ENCODE measurements around the gene FKBP8. TPM values are rescaled to one million over a fixed set of nuclear protein-coding genes. Genes with fewer than 3 reads are reported as not detected.

The FKBP8 gene
- total RNA-seq, 2 experiments from 2014 or later, result 263 TPM

- Mint-ChIP-seq H3K36me3 (ENCODE audit: low read depth) (peaks cover 3% of the 10 kb centered on the region), H3K9me3 (no peaks in the 10 kb centered on the region), H3K4me1 (peaks cover 84% of the 10 kb centered on the region), H3K4me3 (peak overlapping the region; percentile 52), H3K27ac (peak overlapping the region; percentile 88), H3K27me3 (no peaks in the 10 kb centered on the region)
- CTCF ChIA-PET, result interaction anchor here (0.7 to 2.6 kb wide), 14 partner anchors 10 to 352 kb away, joined by 3 to 29 read pairs (median 4); partner anchors contain the start of genes ELL, KXD1, REX1BD and UBA52
- DNase-seq, result peak; percentile 75
- POLR2A ChIA-PET, result interaction anchor here (0.6 to 2.6 kb wide), 15 partner anchors 8 to 1312 kb away, joined by 3 to 38 read pairs (median 4); partner anchors contain the start of genes ELL, KXD1 and UBA52
Measured at GRCh38 chr19:18496167-18496979, 47.0 kb downstream of the FKBP8 start.

- Mint-ChIP-seq H3K4me3 (peak overlapping the region; percentile 52), H3K27me3 (no peaks in the 10 kb centered on the region), H3K27ac (peak overlapping the region; percentile 88), H3K36me3 (ENCODE audit: low read depth) (peaks cover 3% of the 10 kb centered on the region), H3K4me1 (peaks cover 76% of the 10 kb centered on the region), H3K9me3 (no peaks in the 10 kb centered on the region)
- CTCF ChIA-PET, result interaction anchor here (1.0 to 2.6 kb wide), 10 partner anchors 9 to 94 kb away, joined by 3 to 29 read pairs (median 6); partner anchors contain the start of genes ELL, KXD1 and REX1BD
- no peak for DNase-seq
- POLR2A ChIA-PET, result interaction anchor here (0.6 to 2.6 kb wide), 10 partner anchors 9 to 339 kb away, joined by 3 to 38 read pairs (median 3); partner anchors contain the start of genes ELL and KXD1
Measured at GRCh38 chr19:18495204-18495911, 48.0 kb downstream of the FKBP8 start.

GRCh38 chr19:18494267-18494607 lies 49.1 kb downstream of the FKBP8 start:
- no peak for DNase-seq
- Mint-ChIP-seq H3K4me3 (peak overlapping the region; percentile 32), H3K4me1 (peaks cover 67% of the 10 kb centered on the region), H3K27me3 (no peaks in the 10 kb centered on the region), H3K9me3 (no peaks in the 10 kb centered on the region), H3K27ac (peak overlapping the region; percentile 88), H3K36me3 (ENCODE audit: low read depth) (no peaks in the 10 kb centered on the region)
- CTCF ChIA-PET, result interaction anchor here (0.8 to 1.8 kb wide), 4 partner anchors 25 to 78 kb away, joined by 3 to 11 read pairs (median 4); partner anchors contain the start of gene UBA52
- POLR2A ChIA-PET, result interaction anchor here (1.0 to 2.7 kb wide), 5 partner anchors 12 to 340 kb away, joined by 3 to 12 read pairs (median 3); no protein-coding TSS in a partner anchor

- H3K4me1 Mint-ChIP-seq, result peaks cover 66% of the 10 kb centered on the region
- DNase-seq, result no peak
- peak overlapping the region; percentile 88 for H3K27ac Mint-ChIP-seq
- POLR2A ChIA-PET, result interaction anchor here (1.0 to 2.7 kb wide), 5 partner anchors 11 to 96 kb away, joined by 3 to 12 read pairs (median 4); partner anchors contain the start of gene ELL
- no peaks in the 10 kb centered on the region for H3K36me3 Mint-ChIP-seq (ENCODE audit: low read depth)
- CTCF ChIA-PET, result interaction anchor here (0.8 to 1.8 kb wide), 6 partner anchors 23 to 78 kb away, joined by 3 to 11 read pairs (median 4); partner anchors contain the start of gene UBA52
- peak overlapping the region; percentile 44 for H3K4me3 Mint-ChIP-seq
- no peaks in the 10 kb centered on the region for H3K9me3 Mint-ChIP-seq
- H3K27me3 Mint-ChIP-seq, result no peaks in the 10 kb centered on the region
Measured at GRCh38 chr19:18493440-18494266, 49.7 kb downstream of the FKBP8 start.

GRCh38 chr19:18491995-18492953 lies 51.1 kb downstream of the FKBP8 start:
- no peaks in the 10 kb centered on the region for H3K36me3 Mint-ChIP-seq (ENCODE audit: low read depth)
- ChIA-PET CTCF (interaction anchor here (1.1 to 1.6 kb wide), 3 partner anchors 22 to 97 kb away, joined by 3 to 4 read pairs (median 3); no protein-coding TSS in a partner anchor), POLR2A (interaction anchor here (0.6 to 2.7 kb wide), 3 partner anchors 14 to 211 kb away, joined by 3 to 12 read pairs (median 12); partner anchors contain the start of genes ELL and JUND)
- peaks cover 67% of the 10 kb centered on the region for H3K4me1 Mint-ChIP-seq
- H3K4me3 Mint-ChIP-seq, result no peak overlapping the region
- H3K9me3 Mint-ChIP-seq, result no peaks in the 10 kb centered on the region
- no peak overlapping the region for H3K27ac Mint-ChIP-seq
- no peaks in the 10 kb centered on the region for H3K27me3 Mint-ChIP-seq
- no peak for DNase-seq

GRCh38 chr19:18490728-18491127 lies 52.6 kb downstream of the FKBP8 start:
- H3K27me3 Mint-ChIP-seq, result no peaks in the 10 kb centered on the region
- H3K36me3 Mint-ChIP-seq (ENCODE audit: low read depth), result no peaks in the 10 kb centered on the region
- no peak overlapping the region for H3K4me3 Mint-ChIP-seq
- ChIA-PET POLR2A (interaction anchor here (1.1 kb wide), 1 partner anchor 16 kb away, joined by 3 read pairs; no protein-coding TSS in a partner anchor), CTCF (interaction anchor here (0.6 kb wide), 1 partner anchor 154 kb away, joined by 3 read pairs; no protein-coding TSS in a partner anchor)
- H3K9me3 Mint-ChIP-seq, result no peaks in the 10 kb centered on the region
- no peak overlapping the region for H3K27ac Mint-ChIP-seq
- peaks cover 67% of the 10 kb centered on the region for H3K4me1 Mint-ChIP-seq
- DNase-seq, result no peak

- ChIA-PET POLR2A (interaction anchor here (1.1 to 1.4 kb wide), 2 partner anchors 9 to 17 kb away, joined by 3 read pairs; no protein-coding TSS in a partner anchor), CTCF (interaction anchor here (0.6 to 1.1 kb wide), 2 partner anchors 27 to 33 kb away, joined by 3 to 5 read pairs; no protein-coding TSS in a partner anchor)
- Mint-ChIP-seq H3K4me3 (no peak overlapping the region), H3K4me1 (peaks cover 65% of the 10 kb centered on the region), H3K27me3 (no peaks in the 10 kb centered on the region), H3K36me3 (ENCODE audit: low read depth) (no peaks in the 10 kb centered on the region), H3K9me3 (no peaks in the 10 kb centered on the region), H3K27ac (no peak overlapping the region)
- DNase-seq, result no peak
Measured at GRCh38 chr19:18489627-18490184, 53.7 kb downstream of the FKBP8 start.

- no peak overlapping the region for H3K27ac Mint-ChIP-seq
Measured at GRCh38 chr19:18488838-18489626, 54.3 kb downstream of the FKBP8 start.

GRCh38 chr19:18488403-18488723 lies 55.0 kb downstream of the FKBP8 start:
- POLR2A ChIA-PET, result interaction anchor here (1.3 to 1.4 kb wide), 2 partner anchors 8 to 20 kb away, joined by 3 read pairs; no protein-coding TSS in a partner anchor
- H3K4me1 Mint-ChIP-seq, result peaks cover 62% of the 10 kb centered on the region
- CTCF ChIA-PET, result interaction anchor here (1.2 kb wide), 1 partner anchor 33 kb away, joined by 4 read pairs; the partner anchor contains the start of gene ELL
- no peak overlapping the region for H3K4me3 Mint-ChIP-seq
- no peaks in the 10 kb centered on the region for H3K9me3 Mint-ChIP-seq
- no peak for DNase-seq
- H3K36me3 Mint-ChIP-seq (ENCODE audit: low read depth), result no peaks in the 10 kb centered on the region
- H3K27ac Mint-ChIP-seq, result no peak overlapping the region
- H3K27me3 Mint-ChIP-seq, result no peaks in the 10 kb centered on the region

More at GRCh38 chr19:18488838-18489626, 54.3 kb downstream of the FKBP8 start:
- no peaks in the 10 kb centered on the region for H3K27me3 Mint-ChIP-seq
- H3K4me1 Mint-ChIP-seq, result peaks cover 62% of the 10 kb centered on the region
- CTCF ChIA-PET, result interaction anchor here (1.1 to 1.2 kb wide), 2 partner anchors 27 to 32 kb away, joined by 4 to 5 read pairs; partner anchors contain the start of gene ELL
- no peaks in the 10 kb centered on the region for H3K9me3 Mint-ChIP-seq
- no peak for DNase-seq
- POLR2A ChIA-PET, result interaction anchor here (1.3 to 1.4 kb wide), 2 partner anchors 8 to 19 kb away, joined by 3 read pairs; no protein-coding TSS in a partner anchor
- no peaks in the 10 kb centered on the region for H3K36me3 Mint-ChIP-seq (ENCODE audit: low read depth)
- H3K4me3 Mint-ChIP-seq, result no peak overlapping the region

Measured in activated CD4-positive, alpha-beta memory T cell treated with anti-CD3 and anti-CD28 coated beads, Interleukin-2, amount 10 ng/mL, durations not matched to agents 7 days and 5 days (primary cell).